Parathyroid adenoma (tissue), 2 donors: ENCODE results near the gene EP300.

Source experiments
- H2AFZ ChIP-seq: fragments of 300-600 bp; sonication (generic); one replicate; pipeline ENCODE4 v1.7.0; 2017; ENCODE audit warnings: antibody characterized with exemption, mild to moderate bottlenecking
- H3K27ac ChIP-seq: fragments of 300-600 bp; sonication (generic); one replicate; pipeline ENCODE4 v1.7.0; 2017
- H3K27me3 ChIP-seq: fragments of 300-600 bp; sonication (generic); one replicate; pipeline ENCODE4 v1.7.0; 2017; ENCODE audit warnings: low read length; ENCODE audit not compliant: control insufficient read depth, insufficient read depth
- H3K36me3 ChIP-seq: fragments of 300-600 bp; sonication (generic); one replicate; pipeline ENCODE4 v1.7.0; 2017; ENCODE audit warnings: low read length; ENCODE audit not compliant: control insufficient read depth, insufficient read depth
- H3K4me1 ChIP-seq: fragments of 300-600 bp; sonication (generic); one replicate; pipeline ENCODE4 v1.7.0; 2017; ENCODE audit warnings: control low read depth
- H3K4me2 ChIP-seq: fragments of 300-600 bp; sonication (generic); one replicate; pipeline ENCODE4 v1.7.0; 2017; ENCODE audit warnings: low read length
- H3K4me3 ChIP-seq: fragments of 300-600 bp; sonication (generic); one replicate; pipeline ENCODE4 v1.7.0; 2017; ENCODE audit warnings: low read depth, low read length
- H3K79me2 ChIP-seq: fragments of 300-600 bp; sonication (generic); one replicate; pipeline ENCODE4 v1.7.0; 2017; ENCODE audit warnings: control low read depth
- H3K9ac ChIP-seq: fragments of 300-600 bp; sonication (generic); one replicate; pipeline ENCODE4 v1.7.0; 2017; ENCODE audit warnings: mild to moderate bottlenecking
- H3K9me3 ChIP-seq: fragments of 300-600 bp; sonication (generic); one replicate; pipeline ENCODE4 v1.7.0; 2017; ENCODE audit warnings: low read length; ENCODE audit not compliant: control insufficient read depth
- CTCF ChIP-seq: fragments of 300-600 bp; sonication (generic); IDR thresholded peaks from one replicate; pipeline ENCODE4 v1.7.0; 2017; ENCODE audit warnings: antibody characterized with exemption, mild to moderate bottlenecking
- donor health status: primary hyperparathyroidism.

EP300 gene

GRCh38 chr22:41110968-41111367 is 18.6 kb downstream of the EP300 start:
- Histone ChIP-seq H3K79me2 (peaks cover 24% of the 10 kb centered on the region), H3K4me2 (no peak overlapping the region), H2AFZ (no peak overlapping the region), H3K4me3 (no peak overlapping the region), H3K36me3 (no peaks in the 10 kb centered on the region), H3K9ac (no peak overlapping the region), H3K27ac (no peak overlapping the region), H3K27me3 (no peaks in the 10 kb centered on the region), H3K4me1 (no peaks in the 10 kb centered on the region), H3K9me3 (no peaks in the 10 kb centered on the region)
- no peak for TF ChIP-seq CTCF

GRCh38 chr22:41116342-41116741 is 23.9 kb downstream of the EP300 start:
- Histone ChIP-seq H2AFZ (no peak overlapping the region), H3K9ac (no peak overlapping the region), H3K4me2 (no peak overlapping the region), H3K79me2 (peaks cover 23% of the 10 kb centered on the region), H3K36me3 (no peaks in the 10 kb centered on the region), H3K9me3 (no peaks in the 10 kb centered on the region), H3K27me3 (no peaks in the 10 kb centered on the region), H3K4me3 (no peak overlapping the region), H3K27ac (no peak overlapping the region), H3K4me1 (no peaks in the 10 kb centered on the region)
- no peak for TF ChIP-seq CTCF

GRCh38 chr22:41117127-41117965 is 25.0 kb downstream of the EP300 start:
- no peak overlapping the region for H3K4me3 ChIP-seq

GRCh38 chr22:41123151-41123550 is 30.8 kb downstream of the EP300 start:
- Histone ChIP-seq H3K36me3 (no peaks in the 10 kb centered on the region), H3K27me3 (no peaks in the 10 kb centered on the region), H2AFZ (no peak overlapping the region), H3K79me2 (peaks cover 13% of the 10 kb centered on the region), H3K4me3 (no peak overlapping the region), H3K9ac (no peak overlapping the region), H3K27ac (no peak overlapping the region), H3K4me1 (no peaks in the 10 kb centered on the region), H3K9me3 (no peaks in the 10 kb centered on the region), H3K4me2 (no peak overlapping the region)
- TF ChIP-seq CTCF: no peak

More at GRCh38 chr22:41117127-41117965, 25.0 kb downstream of the EP300 start:
- Histone ChIP-seq H3K27ac (no peak overlapping the region), H3K4me1 (no peaks in the 10 kb centered on the region), H3K36me3 (no peaks in the 10 kb centered on the region), H3K27me3 (no peaks in the 10 kb centered on the region), H3K4me2 (no peak overlapping the region), H3K79me2 (peaks cover 21% of the 10 kb centered on the region), H2AFZ (no peak overlapping the region), H3K9me3 (no peaks in the 10 kb centered on the region), H3K9ac (no peak overlapping the region)
- no peak for TF ChIP-seq CTCF

- no peaks in the 10 kb centered on the region for H3K27me3 ChIP-seq
- no peaks in the 10 kb centered on the region for H3K9me3 ChIP-seq
- H3K36me3 ChIP-seq: no peaks in the 10 kb centered on the region
- no peak overlapping the region for H3K4me3 ChIP-seq
- no peak overlapping the region for H2AFZ ChIP-seq
- no peak for TF ChIP-seq CTCF
- no peak overlapping the region for H3K27ac ChIP-seq
- H3K9ac ChIP-seq: no peak overlapping the region
- H3K4me1 ChIP-seq: no peaks in the 10 kb centered on the region
- H3K79me2 ChIP-seq: peaks cover 13% of the 10 kb centered on the region
- no peak overlapping the region for H3K4me2 ChIP-seq
These were observed 31.7 kb downstream of the EP300 start for GRCh38 chr22:41124086-41124485.
